HepG2 (cell line): Measurements from ENCODE around the gene PRKN. TPM values are rescaled to one million over a fixed set of nuclear protein-coding genes. Genes with fewer than 3 reads are reported as not detected.

Source experiments
- ATAC-seq: fragments of 200-7000 bp; cut with Tn5 transposase; 3 replicates; pipeline ENCODE4 v1.9.1; 2020; ENCODE audit warnings: mild to moderate bottlenecking, moderate library complexity
- BruUV-seq: library from RNA; stranded (reverse); fragments of 400-500 nt; replicated peaks from 2 replicates; lab custom pipeline; 2021; lab: Mats Ljungman, UMichigan
- CTCF ChIA-PET: fragments of 300-600 bp; formaldehyde crosslinking; extraction: SDS; loops from one replicate; lab custom pipeline; 2021; ENCODE audit warnings: low total read pairs, inconsistent platforms, low intra/inter-chr PET ratio; lab: Yijun Ruan, JAX
- POLR2A ChIA-PET: fragments of 350-600 bp; sonication (Branson Sonifier 250); formaldehyde crosslinking; loops from one replicate; lab custom pipeline; 2020; ENCODE audit warnings: antibody characterized with exemption, inconsistent platforms; lab: Yijun Ruan, JAX
- DNase-seq: peaks from one replicate; pipeline ENCODE4 v3.0.0-alpha.2; 2015; ENCODE audit warnings: low spot score
- FAIRE-seq: peaks from 3 replicates; lab custom pipeline; 2011; peaks lifted over from hg19 to GRCh38; lab: Jason Lieb, UNC
- H2AFZ ChIP-seq: one replicate; pipeline ENCODE4 v1.6.1; 2011; ENCODE audit warnings: low read length, inconsistent platforms
- H3K27ac ChIP-seq: fragments of 300-600 bp; 3 replicates; pipeline ENCODE4 v1.8.0; 2011; ENCODE audit warnings: mixed run types, mild to moderate bottlenecking, mixed read lengths, low read length, inconsistent platforms; ENCODE audit not compliant: insufficient read depth; ENCODE audit errors: extremely low read length
- H3K27me3 ChIP-seq, 2 experiments: fragments of 200-600 bp in 1 of 2; 2 replicates in 1 of 2; 3 replicates in 1 of 2; pipeline versions ENCODE4 v1.6.0 to v1.8.0; 2011; ENCODE audit warnings: low read length in 2 of 2, mild to moderate bottlenecking in 2 of 2, moderate library complexity in 2 of 2, inconsistent platforms in 1 of 2; ENCODE audit not compliant: insufficient read depth in 2 of 2, control insufficient read depth in 1 of 2
- H3K36me3 ChIP-seq, 2 experiments: fragments of 200-600 bp in 1 of 2; replicated peaks in 1 of 2; 2 replicates in 1 of 2; 3 replicates in 1 of 2; pipeline versions ENCODE4 v1.5.1 to v1.8.0; 2011; ENCODE audit warnings: low read length in 2 of 2, inconsistent platforms in 1 of 2; ENCODE audit not compliant: insufficient read depth in 2 of 2, control insufficient read depth in 1 of 2
- H3K4me1 ChIP-seq: 2 replicates; pipeline ENCODE4 v1.5.1; 2012; ENCODE audit warnings: low read length, inconsistent platforms; ENCODE audit not compliant: insufficient read depth
- H3K4me2 ChIP-seq: 2 replicates; pipeline ENCODE4 v1.6.0; 2011; ENCODE audit warnings: low read depth, low read length, inconsistent platforms
- H3K4me3 ChIP-seq, 3 experiments: fragments of 200-600 bp in 1 of 3; sonication (generic), shearing (Covaris generic) in 1 of 3; replicated peaks in 1 of 3; 2 replicates each; pipeline ENCODE4 v1.5.1; 2011 to 2016; ENCODE audit warnings: low read length in 3 of 3, inconsistent platforms in 2 of 3, low read depth in 2 of 3, mild to moderate bottlenecking in 2 of 3, control low read depth in 1 of 3, mixed read lengths in 1 of 3; ENCODE audit not compliant: insufficient read depth in 1 of 3
- H3K79me2 ChIP-seq: one replicate; pipeline ENCODE4 v1.6.1; 2011; ENCODE audit warnings: low read length, inconsistent platforms; ENCODE audit not compliant: insufficient read depth
- H3K9ac ChIP-seq: 2 replicates; pipeline ENCODE4 v1.6.0; 2011; ENCODE audit warnings: mild to moderate bottlenecking, low read depth, low read length, inconsistent platforms; ENCODE audit not compliant: insufficient read depth
- H3K9me3 ChIP-seq: 2 replicates; pipeline ENCODE4 v1.5.1; 2012; ENCODE audit warnings: mild to moderate bottlenecking, low read length
- H4K20me1 ChIP-seq: 2 replicates; pipeline ENCODE4 v1.6.0; 2011; ENCODE audit warnings: inconsistent platforms, mild to moderate bottlenecking, low read length, moderate library complexity; ENCODE audit not compliant: insufficient read depth
- ATF3 ChIP-seq: sonication (generic); formaldehyde crosslinking; IDR thresholded peaks from 2 replicates; pipeline ENCODE4 v1.4.0; 2020; ENCODE audit warnings: missing genetic modification reagents
- BORCS8-MEF2B ChIP-seq: sonication (generic); formaldehyde crosslinking; IDR thresholded peaks from 2 replicates; pipeline ENCODE4 v1.8.0; 2022; ENCODE audit warnings: mild to moderate bottlenecking, missing genetic modification reagents
- EP300 ChIP-seq, 3 experiments: sonication (generic) in 1 of 3; formaldehyde crosslinking in 1 of 3; IDR thresholded peaks; 2 replicates each; pipeline versions ENCODE4 v1.5.1 to v1.6.1; 2011 to 2020; ENCODE audit warnings: low read depth in 2 of 3, low read length in 2 of 3, borderline replicate concordance in 1 of 3, improper control_type of control experiment in 1 of 3, mild to moderate bottlenecking in 1 of 3, missing genetic modification reagents in 1 of 3, moderate library complexity in 1 of 3
- HES4 ChIP-seq: sonication (generic); formaldehyde crosslinking; IDR thresholded peaks from 2 replicates; pipeline ENCODE4 v1.9.0; 2021; ENCODE audit warnings: mild to moderate bottlenecking, missing genetic modification reagents, borderline replicate concordance
- HNF1B ChIP-seq: sonication (generic); formaldehyde crosslinking; IDR thresholded peaks from 2 replicates; pipeline ENCODE4 v1.5.1; 2020; ENCODE audit warnings: mild to moderate bottlenecking, moderate library complexity, missing genetic modification reagents
- PRDM10 ChIP-seq: sonication (generic); formaldehyde crosslinking; IDR thresholded peaks from 2 replicates; pipeline ENCODE4 v1.4.0; 2020; ENCODE audit warnings: low read depth, missing genetic modification reagents
- SRSF9 ChIP-seq: fragments of 200-400 bp; formaldehyde crosslinking; IDR thresholded peaks from 2 replicates; pipeline ENCODE4 v1.6.1; 2018; ENCODE audit warnings: borderline replicate concordance, mild to moderate bottlenecking, low read depth, low read length; ENCODE audit not compliant: insufficient read depth, poor library complexity, severe bottlenecking
- TFAP4 ChIP-seq: sonication (generic); IDR thresholded peaks from 2 replicates; pipeline ENCODE4 v1.6.1; 2016; ENCODE audit warnings: low read depth, borderline replicate concordance
- ZBTB20 ChIP-seq: sonication (generic); formaldehyde crosslinking; IDR thresholded peaks from 2 replicates; pipeline ENCODE4 v1.8.1; 2023; ENCODE audit warnings: missing genetic modification reagents, low read depth, mild to moderate bottlenecking, borderline replicate concordance
- ZMAT5 ChIP-seq: sonication (generic); formaldehyde crosslinking; IDR thresholded peaks from 2 replicates; pipeline ENCODE4 v1.5.0; 2020; ENCODE audit warnings: mild to moderate bottlenecking, low read depth, missing genetic modification reagents, borderline replicate concordance
- ZNF891 ChIP-seq: sonication (generic); formaldehyde crosslinking; IDR thresholded peaks from 2 replicates; pipeline ENCODE4 v1.5.0; 2020; ENCODE audit warnings: mild to moderate bottlenecking, missing genetic modification reagents
- WGBS: methylation state at CpG from one replicate; pipeline ENCODE4 v1.1.6; 2017; ENCODE audit warnings: low lambda C conversion rate; 5-methylcytosine and 5-hydroxymethylcytosine counted together
- in situ Hi-C: cut with HindIII; loops from 2 replicates; pipeline ENCODE4 v1.10.0; 2017; ENCODE audit warnings: low pct_unique_long_range_greater_than_20kb; ENCODE audit not compliant: extremely low pct_ligation_motif_present
- intact Hi-C: fragments of 100-400 bp; cut with micrococcal nuclease; formaldehyde crosslinking; loops from one replicate; pipeline ENCODE4 v1.10.0; 2022; ENCODE audit not compliant: unreplicated experiment
- polyA plus RNA-seq, 8 experiments: library from polyadenylated mRNA; depleted of rRNA in 3 of 8; stranded (reverse) in 7 of 8; unstranded in 1 of 8; fragments of >200 nt; fragmentation: Illumina TruSeq in 4 of 8; extraction: Trizol in 4 of 8; gene quantifications; 2 replicates each; pipeline versions ENCODE4 v1.2.1 to v1.2.3, GENCODE V29; 2011 to 2016; ENCODE audit warnings: low read depth in 4 of 8, missing spikeins in 1 of 8, mixed read lengths in 1 of 8; ENCODE audit not compliant: insufficient read depth in 1 of 8
- total RNA-seq, 5 experiments: library from RNA; depleted of rRNA; stranded (reverse); fragments of >200 nt; fragmentation: Illumina TruSeq; extraction: Trizol; gene quantifications; 2 replicates each; pipeline ENCODE4 v1.2.3, GENCODE V29; 2016; ENCODE audit warnings: low read depth in 1 of 5

Gene PRKN
- total and polyA plus RNA-seq, 2 of the 13 experiments (the other 11 are each of a cell fraction or from before 2014, with no cell fraction given), result 0.31 to 0.44 TPM

GRCh38 chr6:161829291-161829729 lies 898.3 kb downstream of the PRKN start:
- BruUV-seq, result no TSS peak
- peaks cover 0 to 14% of the 10 kb centered on the region in 2 experiments; a peak in 4 of 5 replicates for H3K27me3 ChIP-seq
- no peak overlapping the region for H2AFZ ChIP-seq
- TF ChIP-seq PRDM10 (no peak), HES4 (CRISPR knock-in tag) (no peak), ZMAT5 (no peak), ZBTB20 (CRISPR knock-in tag) (no peak), HNF1B (CRISPR knock-in tag) (no peak), ATF3 (CRISPR knock-in tag) (no peak), EP300 (IDR thresholded peaks at IDR 0.05; ENCODE audit: low read depth in 2 of 2, low read length in 2 of 2) (no peak), EP300 (CRISPR knock-in tag; IDR thresholded peaks at IDR 0.05; ENCODE audit: borderline replicate concordance) (no peak), TFAP4 (no peak), BORCS8-MEF2B (CRISPR knock-in tag) (no peak), ZNF891 (no peak), SRSF9 (no peak)

More at GRCh38 chr6:161829291-161829729, 898.3 kb downstream of the PRKN start:
- H3K36me3 ChIP-seq, result no peaks in the 10 kb centered on the region
- FAIRE-seq (no peak), ATAC-seq (no peak), DNase-seq (no peak)
- H3K79me2 ChIP-seq, result no peaks in the 10 kb centered on the region
- no peaks in the 10 kb centered on the region for H3K4me1 ChIP-seq
- H4K20me1 ChIP-seq, result no peaks in the 10 kb centered on the region
- POLR2A ChIA-PET, result no interaction called here
- H3K4me2 ChIP-seq, result no peak overlapping the region
- in situ Hi-C loops (loop anchor here (25.0 kb wide), 1 partner anchor 908 kb away; the partner anchor contains the start of genes PACRG and PRKN), intact Hi-C loops (no loop called here)
- CTCF ChIA-PET, result no interaction called here
- H3K9ac ChIP-seq, result no peak overlapping the region
- 63% methylated on average over 8 of the region's 9 CpGs for WGBS
- H3K4me3 ChIP-seq, result no peak overlapping the region
- no peaks in the 10 kb centered on the region for H3K9me3 ChIP-seq
- no peak overlapping the region for H3K27ac ChIP-seq
